K562 (cell line): ENCODE results near the gene R3HDM1. TPM values are rescaled to one million over a fixed set of nuclear protein-coding genes. Genes with fewer than 3 reads are reported as not detected.
A peak's percentile ranks its signal among the peaks of the same experiment; 100 is the strongest.

Experiments used
- ATAC-seq: fragments of 200-7000 bp; cut with Tn5 transposase; 3 replicates; pipeline ENCODE4 v1.9.1; 2020; ENCODE audit warnings: moderate library complexity
- BruUV-seq: library from RNA; stranded (reverse); fragments of 400-500 nt; replicated peaks from 2 replicates; lab custom pipeline; 2021; lab: Mats Ljungman, UMichigan
- CTCF ChIA-PET: fragments of 300-600 bp; formaldehyde crosslinking; extraction: SDS; loops from one replicate; lab custom pipeline; 2021; ENCODE audit warnings: low intra/inter-chr PET ratio; lab: Yijun Ruan, JAX
- POLR2A ChIA-PET: fragments of 300-600, 350-650 bp; sonication (Branson Sonifier 250); formaldehyde crosslinking; extraction: SDS; loops from one replicate; lab custom pipeline; 2021; ENCODE audit warnings: antibody characterized with exemption, inconsistent platforms; lab: Yijun Ruan, JAX
- DNase-seq, 4 experiments: peaks; one replicate each; pipeline versions ENCODE4 v3.0.0 to v3.0.0-alpha.2; 2011 to 2018; ENCODE audit warnings: low spot score in 3 of 4, mixed read lengths in 3 of 4; ENCODE audit errors: extremely low read depth in 1 of 4
- FAIRE-seq: peaks from 2 replicates; lab custom pipeline; 2011; peaks lifted over from hg19 to GRCh38; lab: Jason Lieb, UNC
- H2AFZ ChIP-seq: 2 replicates; pipeline ENCODE4 v1.6.0; 2011; ENCODE audit warnings: low read depth, low read length, control low read depth, inconsistent platforms
- H3K27ac ChIP-seq: fragments of 200-600 bp; 3 replicates; pipeline ENCODE4 v1.8.0; 2011; ENCODE audit warnings: low read depth, mild to moderate bottlenecking, control low read depth, inconsistent platforms, low read length, moderate library complexity, mixed read lengths; ENCODE audit errors: extremely low read depth
- H3K27me3 ChIP-seq, 2 experiments: fragments of 300-600 bp in 1 of 2; 2 replicates in 1 of 2; 3 replicates in 1 of 2; pipeline versions ENCODE4 v1.6.0 to v1.8.0; 2011; ENCODE audit warnings: inconsistent platforms in 2 of 2, low read length in 2 of 2, mild to moderate bottlenecking in 1 of 2, mixed read lengths in 1 of 2, moderate library complexity in 1 of 2; ENCODE audit not compliant: control insufficient read depth in 2 of 2, insufficient read depth in 2 of 2
- H3K36me3 ChIP-seq: fragments of 300-600 bp; 3 replicates; pipeline ENCODE4 v1.8.0; 2011; ENCODE audit warnings: mild to moderate bottlenecking, low read length, inconsistent platforms; ENCODE audit not compliant: control insufficient read depth, insufficient read depth
- H3K4me1 ChIP-seq, 2 experiments: fragments of 200-600 bp in 1 of 2; replicated peaks in 1 of 2; 2 replicates in 1 of 2; 3 replicates in 1 of 2; pipeline versions ENCODE4 v1.5.1 to v1.8.0; 2011; ENCODE audit warnings: inconsistent platforms in 2 of 2, low read length in 2 of 2, mild to moderate bottlenecking in 1 of 2, mixed read lengths in 1 of 2, moderate library complexity in 1 of 2; ENCODE audit not compliant: control insufficient read depth in 2 of 2, insufficient read depth in 2 of 2
- H3K4me2 ChIP-seq: 2 replicates; pipeline ENCODE4 v1.6.1; 2011; ENCODE audit warnings: low read length, control low read depth, inconsistent platforms, mixed read lengths; ENCODE audit not compliant: insufficient read depth
- H3K4me3 ChIP-seq: fragments of 200-600 bp; sonication (generic), shearing (Covaris generic); 2 replicates; pipeline ENCODE4 v1.5.1; 2016; ENCODE audit warnings: control low read depth, inconsistent platforms
- H3K79me2 ChIP-seq: fragments of 200-600 bp; 3 replicates; pipeline ENCODE4 v1.8.0; 2011; ENCODE audit warnings: low read length, inconsistent platforms; ENCODE audit not compliant: control insufficient read depth, insufficient read depth
- H3K9ac ChIP-seq, 2 experiments: 2 replicates each; pipeline versions ENCODE4 v1.6.0 to v1.6.1; 2011; ENCODE audit warnings: low read depth in 2 of 2, low read length in 2 of 2, control low read depth in 1 of 2, inconsistent platforms in 1 of 2, mild to moderate bottlenecking in 1 of 2, mixed read lengths in 1 of 2; ENCODE audit not compliant: insufficient read depth in 1 of 2
- H3K9me1 ChIP-seq: one replicate; pipeline ENCODE4 v1.6.0; 2011; ENCODE audit warnings: inconsistent platforms, mild to moderate bottlenecking, low read length, moderate library complexity; ENCODE audit not compliant: control insufficient read depth, insufficient read depth
- H3K9me3 ChIP-seq: replicated peaks from 2 replicates; pipeline ENCODE4 v1.5.1; 2011; ENCODE audit warnings: low read depth, low read length, inconsistent platforms; ENCODE audit not compliant: control insufficient read depth, insufficient read depth
- H4K20me1 ChIP-seq: replicated peaks from 2 replicates; pipeline ENCODE4 v1.6.1; 2011; ENCODE audit warnings: low read length, inconsistent platforms, mixed read lengths; ENCODE audit not compliant: control insufficient read depth, insufficient read depth
- CBX8 ChIP-seq: fragments of 200-600 bp; sonication (generic); IDR thresholded peaks from 2 replicates; pipeline ENCODE4 v1.6.1; 2012; ENCODE audit warnings: borderline replicate concordance, mixed run types, low read depth, mild to moderate bottlenecking, moderate library complexity, mixed read lengths, low read length, control low read depth, inconsistent platforms; ENCODE audit not compliant: poor library complexity, severe bottlenecking; ENCODE audit errors: extremely low read depth
- CHCHD3 ChIP-seq: fragments of 250-450 bp; sonication (Bioruptor Pico); IDR thresholded peaks from 2 replicates; pipeline ENCODE4 v2.1.2; 2022; ENCODE audit warnings: mild to moderate bottlenecking
- GATAD2A ChIP-seq: fragments of 450-650 bp; IDR thresholded peaks from 2 replicates; pipeline ENCODE4 v1.6.1; 2017
- HOXB6 ChIP-seq: fragments of 250-450 bp; sonication (Bioruptor Pico); IDR thresholded peaks from 2 replicates; pipeline ENCODE4 v1.5.1; 2022; ENCODE audit warnings: mild to moderate bottlenecking, borderline replicate concordance
- NCOA2 ChIP-seq, 2 experiments: fragments of 450-650 bp; IDR thresholded peaks; 2 replicates each; pipeline ENCODE4 v1.6.1; 2018; ENCODE audit warnings: mild to moderate bottlenecking in 2 of 2, moderate library complexity in 1 of 2; ENCODE audit not compliant: partially characterized antibody in 2 of 2
- NFIX ChIP-seq: fragments of 250-450 bp; sonication (Bioruptor Pico); IDR thresholded peaks from 2 replicates; pipeline ENCODE4 v1.4.0; 2020; ENCODE audit warnings: low read depth, mild to moderate bottlenecking, moderate library complexity
- NFYB ChIP-seq: IDR thresholded peaks from 2 replicates; pipeline ENCODE4 v1.6.1; 2011; ENCODE audit warnings: mild to moderate bottlenecking, moderate library complexity; ENCODE audit not compliant: insufficient read length; ENCODE audit errors: extremely low read depth
- POLR2AphosphoS5 ChIP-seq: IDR thresholded peaks from 2 replicates; pipeline ENCODE4 v1.6.1; 2011; ENCODE audit warnings: mild to moderate bottlenecking, low read depth, low read length, moderate library complexity; ENCODE audit not compliant: control insufficient read depth, insufficient read depth
- RBM25 ChIP-seq: fragments of 200-400 bp; formaldehyde crosslinking; IDR thresholded peaks from 2 replicates; pipeline ENCODE4 v1.6.1; 2018; ENCODE audit warnings: low read length, low read depth, moderate library complexity; ENCODE audit not compliant: severe bottlenecking
- RHOXF2B ChIP-seq: fragments of 250-450 bp; sonication (Bioruptor Pico); conservative IDR thresholded peaks from 2 replicates; pipeline ENCODE4 v1.5.1; 2021
- ZNF316 ChIP-seq: fragments of 450-650 bp; IDR thresholded peaks from 2 replicates; pipeline ENCODE4 v1.6.1; 2016
- ZNF583 ChIP-seq: fragments of 250-450 bp; sonication (Bioruptor Pico); IDR thresholded peaks from 2 replicates; pipeline ENCODE4 v1.4.0; 2020
- WGBS: fragments of 100-300 bp; shearing (Covaris generic); methylation state at CpG from one replicate; pipeline ENCODE4 v1.1.6; 2016; ENCODE audit warnings: low coverage, mixed read lengths; ENCODE audit not compliant: insufficient coverage; ENCODE audit errors: missing lambda C conversion rate; 5-methylcytosine and 5-hydroxymethylcytosine counted together
- in situ Hi-C: fragments of 300-500 bp; cut with MboI; formaldehyde crosslinking; loops from 4 replicates; pipeline ENCODE4 v1.15.0; 2018; ENCODE audit warnings: inconsistent platforms, mixed read lengths
- intact Hi-C: fragments of 100-400 bp; cut with micrococcal nuclease; formaldehyde crosslinking; loops from 2 replicates; pipeline ENCODE4 v1.14.2; 2022
- polyA plus RNA-seq, 8 experiments: library from polyadenylated mRNA; depleted of rRNA in 4 of 8; stranded (reverse) in 5 of 8; unstranded in 3 of 8; fragments of >200 nt; fragmentation: Nextera tagmentation in 2 of 8; fragmentation: Illumina TruSeq in 1 of 8; extraction: Ambion mirVana in 2 of 8; extraction: Trizol in 1 of 8; gene quantifications; 2 replicates each; pipeline versions ENCODE4 v1.2.1 to v1.2.3, GENCODE V29; 2011 to 2014; ENCODE audit warnings: inconsistent platforms in 1 of 8, missing spikeins in 1 of 8
- total RNA-seq, 7 experiments: library from RNA; depleted of rRNA in 6 of 7; stranded (reverse); fragments of >200 nt in 6 of 7; fragmentation: Illumina TruSeq in 2 of 7; extraction: Trizol in 2 of 7; gene quantifications; 2 replicates each; pipeline versions ENCODE4 v1.2.1 to v1.2.3, GENCODE V29; 2011 to 2021; ENCODE audit warnings: low replicate concordance in 1 of 7
- TF ChIP-seq, protein P1 (sequence below): fragments of 450-650 bp; formaldehyde crosslinking; IDR thresholded peaks from 2 replicates; pipeline ENCODE4 v1.4.0; 2022; ENCODE audit warnings: missing genetic modification characterization

R3HDM1 gene
- total and polyA plus RNA-seq, 9 of the 15 experiments (the other 6 are each of a cell fraction or from before 2014, with no cell fraction given), result 12.4 to 89.4 (median 31.0) TPM

GRCh38 chr2:135732561-135732960 lies 201.3 kb downstream of the R3HDM1 start:
- H3K27ac ChIP-seq, result no peak overlapping the region
- no peak for FAIRE-seq
- CTCF ChIA-PET, result no interaction called here

GRCh38 chr2:135733045-135733444 lies 201.8 kb downstream of the R3HDM1 start:
- ATAC-seq, result peak; percentile 20; the same call in 2 of the 3 replicates
- no peak for TF ChIP-seq GATAD2A
- TF ChIP-seq, protein P1, sequence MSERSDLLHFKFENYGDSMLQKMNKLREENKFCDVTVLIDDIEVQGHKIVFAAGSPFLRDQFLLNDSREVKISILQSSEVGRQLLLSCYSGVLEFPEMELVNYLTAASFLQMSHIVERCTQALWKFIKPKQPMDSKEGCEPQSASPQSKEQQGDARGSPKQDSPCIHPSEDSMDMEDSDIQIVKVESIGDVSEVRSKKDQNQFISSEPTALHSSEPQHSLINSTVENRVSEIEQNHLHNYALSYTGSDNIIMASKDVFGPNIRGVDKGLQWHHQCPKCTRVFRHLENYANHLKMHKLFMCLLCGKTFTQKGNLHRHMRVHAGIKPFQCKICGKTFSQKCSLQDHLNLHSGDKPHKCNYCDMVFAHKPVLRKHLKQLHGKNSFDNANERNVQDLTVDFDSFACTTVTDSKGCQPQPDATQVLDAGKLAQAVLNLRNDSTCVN (CRISPR knock-in tag), result no peak
- TF ChIP-seq NFYB, result no peak
- H4K20me1 ChIP-seq, result no peaks in the 10 kb centered on the region
- 23% methylated on average over 2 of the region's 2 CpGs for WGBS
- intact Hi-C loops, result no loop called here
- no TSS peak for BruUV-seq
- H3K79me2 ChIP-seq, result no peaks in the 10 kb centered on the region
- H3K4me3 ChIP-seq, result no peak overlapping the region
- no peaks in the 10 kb centered on the region for H3K9me1 ChIP-seq
- H2AFZ ChIP-seq, result peak overlapping the region; percentile 56; the same call in 1 of the 2 replicates
- in situ Hi-C loops, result no loop called here
- H3K9ac ChIP-seq, result peak overlapping the region in 1 of 2 experiments; percentile 10; a peak in 1 of 4 replicates
- POLR2A ChIA-PET, result interaction anchor here (0.7 to 1.1 kb wide), 2 partner anchors 16 to 70 kb away, joined by 3 read pairs; no protein-coding TSS in a partner anchor
- no peaks in the 10 kb centered on the region for H3K9me3 ChIP-seq
- CTCF ChIA-PET, result no interaction called here
- no peak overlapping the region for H3K27ac ChIP-seq
- no peaks in the 10 kb centered on the region for H3K27me3 ChIP-seq
- no peak for DNase-seq
- H3K36me3 ChIP-seq, result no peaks in the 10 kb centered on the region
- H3K4me1 ChIP-seq, result peaks cover 0 to under 1% of the 10 kb centered on the region in 2 experiments; a peak in 3 of 5 replicates
- no peak overlapping the region for H3K4me2 ChIP-seq
- FAIRE-seq, result no peak

More at GRCh38 chr2:135732561-135732960, 201.3 kb downstream of the R3HDM1 start:
- Histone ChIP-seq H4K20me1 (no peaks in the 10 kb centered on the region), H3K9ac (peak overlapping the region in 1 of 2 experiments; percentile 10; a peak in 1 of 4 replicates), H3K9me1 (no peaks in the 10 kb centered on the region), H2AFZ (peak overlapping the region; percentile 56; the same call in 1 of the 2 replicates), H3K79me2 (no peaks in the 10 kb centered on the region), H3K9me3 (no peaks in the 10 kb centered on the region), H3K27me3 (no peaks in the 10 kb centered on the region), H3K4me3 (no peak overlapping the region), H3K4me2 (no peak overlapping the region), H3K4me1 (peaks cover 0 to 3% of the 10 kb centered on the region in 2 experiments; a peak in 3 of 5 replicates), H3K36me3 (no peaks in the 10 kb centered on the region)
- POLR2A ChIA-PET, result interaction anchor here (0.7 to 1.1 kb wide), 2 partner anchors 15 to 70 kb away, joined by 3 read pairs; no protein-coding TSS in a partner anchor
- 65% methylated on average over 5 of the region's 5 CpGs for WGBS
- no peak for DNase-seq
- peak; percentile 9; the same call in 1 of the 3 replicates for ATAC-seq
- TF ChIP-seq ZNF583 (CRISPR knock-in tag) (no peak), RBM25 (no peak), NCOA2 (IDR thresholded peaks at IDR 0.05; ENCODE audit: partially characterized antibody in 2 of 2) (no peak), POLR2AphosphoS5 (no peak), NFIX (CRISPR knock-in tag) (no peak), CBX8 (no peak), RHOXF2B (CRISPR knock-in tag) (no peak), HOXB6 (CRISPR knock-in tag) (no peak), CHCHD3 (CRISPR knock-in tag) (no peak), ZNF316 (no peak)
- intact Hi-C loops (no loop called here), in situ Hi-C loops (no loop called here)
- no TSS peak for BruUV-seq
